Suprapubic skin (tissue), 4 donors: ENCODE results near the gene XBP1. TPM values are rescaled to one million over a fixed set of nuclear protein-coding genes. Genes with fewer than 3 reads are reported as not detected.

ENCODE experiments used
- DNase-seq, 2 donors: peaks; one replicate each; pipeline ENCODE4 v3.0.0-alpha.2; 2019; ENCODE audit warnings: low spot score in 2 of 2
- H3K27ac ChIP-seq: fragments of 200-600 bp; sonication (generic); one replicate; pipeline ENCODE4 v1.5.1; 2019
- H3K27me3 ChIP-seq: fragments of 200-600 bp; sonication (generic); one replicate; pipeline ENCODE4 v1.5.1; 2019
- H3K36me3 ChIP-seq: fragments of 200-600 bp; sonication (generic); one replicate; pipeline ENCODE4 v1.5.1; 2019
- H3K4me1 ChIP-seq: fragments of 200-600 bp; sonication (generic); one replicate; pipeline ENCODE4 v1.5.1; 2019
- H3K4me3 ChIP-seq: fragments of 200-600 bp; sonication (generic); one replicate; pipeline ENCODE4 v1.5.1; 2019; ENCODE audit warnings: mild to moderate bottlenecking
- H3K9me3 ChIP-seq: fragments of 200-600 bp; sonication (generic); one replicate; pipeline ENCODE4 v1.5.1; 2019
- CTCF ChIP-seq, 2 donors: fragments of 200-600 bp in 1 of 2; fragments of 450-650 bp in 1 of 2; sonication (generic) in 1 of 2; IDR thresholded peaks; one replicate each; pipeline ENCODE4 v1.5.1; 2016 to 2019; ENCODE audit warnings: antibody characterized with exemption in 2 of 2, mild to moderate bottlenecking in 1 of 2, moderate library complexity in 1 of 2
- EP300 ChIP-seq: sonication (generic); formaldehyde crosslinking; IDR thresholded peaks from one replicate; pipeline ENCODE4 v1.6.1; 2017; ENCODE audit warnings: antibody characterized with exemption
- POLR2A ChIP-seq, 2 donors: fragments of 450-650 bp; IDR thresholded peaks; one replicate each; pipeline ENCODE4 v1.6.1; 2017; ENCODE audit warnings: antibody characterized with exemption in 2 of 2, mild to moderate bottlenecking in 2 of 2, moderate library complexity in 2 of 2
- POLR2AphosphoS5 ChIP-seq, 3 donors: sonication (generic); formaldehyde crosslinking; IDR thresholded peaks; one replicate each; pipeline ENCODE4 v1.6.1; 2017; ENCODE audit warnings: antibody characterized with exemption in 3 of 3
- WGBS: methylation state at CpG from one replicate; pipeline ENCODE4 v1.1.5; 2018; 5-methylcytosine and 5-hydroxymethylcytosine counted together
- total RNA-seq, 4 donors: library from RNA; depleted of rRNA; stranded (reverse); fragments of >200 nt; gene quantifications; one replicate each; pipeline ENCODE4 v1.1.0, GENCODE V29; 2016

The XBP1 gene
- total RNA-seq, 4 donors from 2014 or later, result 220 to 305 (median 237) TPM

GRCh38 chr22:28799606-28800307 is 612 bp downstream of the XBP1 start:
- H3K27ac ChIP-seq, result peak overlapping the region; percentile 99
- H3K36me3 ChIP-seq, result peaks cover 26% of the 10 kb centered on the region
- TF ChIP-seq POLR2AphosphoS5 (IDR thresholded peaks at IDR 0.05) (no peak), EP300 (no peak), POLR2A (IDR thresholded peaks at IDR 0.05) (peak in 1 of 2 donors; percentile 87)
- 0% methylated on average over 11 of the region's 31 CpGs for WGBS
- H3K4me3 ChIP-seq, result peak overlapping the region; percentile 78
- H3K4me1 ChIP-seq, result peaks cover 58% of the 10 kb centered on the region
- peak; percentile 83 to 84 for DNase-seq
- no peaks in the 10 kb centered on the region for H3K9me3 ChIP-seq
- no peaks in the 10 kb centered on the region for H3K27me3 ChIP-seq

GRCh38 chr22:28798810-28799605 is 1.4 kb downstream of the XBP1 start:
- peak; percentile 83 to 87 for DNase-seq
- peak overlapping the region; percentile 78 for H3K4me3 ChIP-seq
- H3K4me1 ChIP-seq, result peaks cover 58% of the 10 kb centered on the region
- peak overlapping the region; percentile 99 for H3K27ac ChIP-seq
- H3K36me3 ChIP-seq, result peaks cover 33% of the 10 kb centered on the region
- no peaks in the 10 kb centered on the region for H3K9me3 ChIP-seq
- 3% methylated on average over 7 of the region's 7 CpGs for WGBS
- TF ChIP-seq POLR2A (IDR thresholded peaks at IDR 0.05) (peak in 1 of 2 donors; percentile 68), POLR2AphosphoS5 (IDR thresholded peaks at IDR 0.05) (peak; percentile 46 to 92 (median 73)), CTCF (IDR thresholded peaks at IDR 0.05) (no peak)
- no peaks in the 10 kb centered on the region for H3K27me3 ChIP-seq

DNA sequence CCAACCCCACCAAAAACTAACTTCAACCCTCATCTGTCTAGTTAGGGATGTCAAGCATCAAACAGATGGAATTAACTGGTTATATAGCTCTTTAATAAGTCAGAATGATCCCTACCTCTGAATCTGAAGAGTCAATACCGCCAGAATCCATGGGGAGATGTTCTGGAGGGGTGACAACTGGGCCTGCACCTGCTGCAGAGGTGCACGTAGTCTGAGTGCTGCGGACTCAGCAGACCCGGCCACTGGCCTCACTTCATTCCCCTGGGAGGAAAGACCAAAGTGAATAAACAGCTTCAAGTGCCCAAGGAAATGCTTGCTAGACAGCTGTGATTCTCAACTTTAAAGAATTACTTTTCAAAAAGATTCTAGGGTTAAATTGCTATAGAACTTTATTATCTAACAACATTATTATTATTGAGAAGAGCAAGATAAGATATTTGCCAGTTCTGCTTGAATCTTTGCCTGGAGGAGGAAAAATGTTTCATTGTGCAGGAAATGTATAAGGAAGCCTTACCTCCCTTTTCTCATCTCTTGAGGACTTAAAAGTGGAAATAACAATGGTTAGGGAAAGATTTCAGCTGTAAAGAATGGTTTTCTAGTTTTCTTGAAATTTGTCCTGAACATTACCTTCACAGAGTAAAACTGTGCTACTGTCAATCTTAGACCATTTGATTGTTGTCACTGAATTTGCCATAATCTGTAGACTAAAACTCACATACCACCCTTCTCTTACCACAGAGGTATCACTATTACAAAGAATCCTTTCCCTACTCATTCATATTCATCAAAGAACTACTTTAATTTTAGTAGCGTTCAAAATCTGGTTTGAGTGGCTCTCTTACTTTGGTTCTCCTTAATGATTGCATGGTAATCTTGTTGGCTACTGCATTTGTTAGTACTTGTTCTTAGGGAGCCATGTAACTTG is 4.2 kb downstream of the XBP1 start:
- TF ChIP-seq CTCF (IDR thresholded peaks at IDR 0.05), result no peak
- TF ChIP-seq EP300, result no peak
- TF ChIP-seq POLR2AphosphoS5 (IDR thresholded peaks at IDR 0.05), result no peak
- TF ChIP-seq POLR2A (IDR thresholded peaks at IDR 0.05), result no peak
- 91% methylated on average over 5 of the region's 5 CpGs for WGBS
- Histone ChIP-seq H3K27me3 (no peaks in the 10 kb centered on the region), H3K27ac (peak overlapping the region; percentile 13), H3K36me3 (peaks cover 43% of the 10 kb centered on the region), H3K4me3 (no peak overlapping the region), H3K9me3 (no peaks in the 10 kb centered on the region), H3K4me1 (peaks cover 39% of the 10 kb centered on the region)
- no peak for DNase-seq

- Histone ChIP-seq H3K27me3 (no peaks in the 10 kb centered on the region), H3K27ac (no peak overlapping the region), H3K4me1 (peaks cover 39% of the 10 kb centered on the region), H3K36me3 (peaks cover 46% of the 10 kb centered on the region), H3K4me3 (no peak overlapping the region), H3K9me3 (no peaks in the 10 kb centered on the region)
- no peak for DNase-seq
- no peak for TF ChIP-seq EP300
- TF ChIP-seq POLR2A (IDR thresholded peaks at IDR 0.05), result no peak
- TF ChIP-seq POLR2AphosphoS5 (IDR thresholded peaks at IDR 0.05), result no peak
- TF ChIP-seq CTCF (IDR thresholded peaks at IDR 0.05), result no peak
- WGBS, result 72% methylated on average over 6 of the region's 6 CpGs
These were observed 5.2 kb downstream of the XBP1 start for GRCh38 chr22:28795071-28795693.

- H3K9me3 ChIP-seq, result no peaks in the 10 kb centered on the region
- TF ChIP-seq POLR2AphosphoS5 (IDR thresholded peaks at IDR 0.05) (no peak), POLR2A (IDR thresholded peaks at IDR 0.05) (no peak), CTCF (IDR thresholded peaks at IDR 0.05) (no peak), EP300 (no peak)
- H3K27me3 ChIP-seq, result no peaks in the 10 kb centered on the region
- H3K4me3 ChIP-seq, result no peak overlapping the region
- peaks cover 36% of the 10 kb centered on the region for H3K4me1 ChIP-seq
- 78% methylated on average over 4 of the region's 4 CpGs for WGBS
- no peak for DNase-seq
- H3K27ac ChIP-seq, result no peak overlapping the region
- peaks cover 50% of the 10 kb centered on the region for H3K36me3 ChIP-seq
These were observed 6.3 kb downstream of the XBP1 start for GRCh38 chr22:28793976-28794584.
